Cardiac fibroblast (primary cell): ENCODE results near the gene ESD.

Experiments
- DNase-seq, 2 donors: peaks; one replicate each; pipeline versions ENCODE4 v3.0.0 to v3.0.0-alpha.2; 2010; ENCODE audit warnings: low read depth in 2 of 2
- H3K4me3 ChIP-seq, 2 donors: replicated peaks in 1 of 2; 1 replicate in 1 of 2; 2 replicates in 1 of 2; pipeline ENCODE4 v1.5.1; 2011; ENCODE audit warnings: low read depth in 2 of 2, low read length in 2 of 2, mild to moderate bottlenecking in 2 of 2, moderate library complexity in 1 of 2
- CTCF ChIP-seq: IDR thresholded peaks from one replicate; pipeline ENCODE4 v1.5.1; 2011; ENCODE audit warnings: low read depth, mild to moderate bottlenecking, low read length, inconsistent platforms

ESD gene

GRCh38 chr13:46796515-46797474 is at the start of gene ESD:
TSS of gene ESD (minus strand) at chr13:46797161. CDS start at chr13:46791413, 5,748 bp downstream.
- H3K4me3 ChIP-seq: peak within 1 kb of the TSS; percentile 86
- TF ChIP-seq CTCF: no peak
- DNase-seq: peak; percentile 93 to 94

- no peak overlapping the region for H3K4me3 ChIP-seq
- DNase-seq: no peak
- TF ChIP-seq CTCF: no peak
Observed at GRCh38 chr13:46846726-46847125, 49.8 kb upstream of the ESD start.

- no peak for DNase-seq
- H3K4me3 ChIP-seq: no peak overlapping the region
- no peak for TF ChIP-seq CTCF
Observed at GRCh38 chr13:46845146-46845545, 48.2 kb upstream of the ESD start.

GRCh38 chr13:46844431-46844830 is 47.5 kb upstream of the ESD start:
- peak in 1 of 2 donors; percentile 16 for DNase-seq
- no peak for TF ChIP-seq CTCF
- H3K4me3 ChIP-seq: no peak overlapping the region

- DNase-seq: no peak
- no peak for TF ChIP-seq CTCF
- no peak overlapping the region for H3K4me3 ChIP-seq
Observed at GRCh38 chr13:46839399-46839798, 42.4 kb upstream of the ESD start.

GRCh38 chr13:46834657-46835056 is 37.7 kb upstream of the ESD start:
- TF ChIP-seq CTCF: no peak
- no peak overlapping the region for H3K4me3 ChIP-seq
- DNase-seq: no peak
